ENCODE results near the gene EDEM3. TPM values are rescaled to one million over a fixed set of nuclear protein-coding genes. Genes with fewer than 3 reads are reported as not detected.
"Not testable (repeated sequence)": the region's sequence is repeated elsewhere in the genome, so short reads cannot be mapped to it uniquely, and the experiment has no call there.

Gene EDEM3
- total RNA-seq, 4 donors from 2014 or later = 26.4 to 43.8 (median 35.8) TPM

- TF ChIP-seq, protein P1, sequence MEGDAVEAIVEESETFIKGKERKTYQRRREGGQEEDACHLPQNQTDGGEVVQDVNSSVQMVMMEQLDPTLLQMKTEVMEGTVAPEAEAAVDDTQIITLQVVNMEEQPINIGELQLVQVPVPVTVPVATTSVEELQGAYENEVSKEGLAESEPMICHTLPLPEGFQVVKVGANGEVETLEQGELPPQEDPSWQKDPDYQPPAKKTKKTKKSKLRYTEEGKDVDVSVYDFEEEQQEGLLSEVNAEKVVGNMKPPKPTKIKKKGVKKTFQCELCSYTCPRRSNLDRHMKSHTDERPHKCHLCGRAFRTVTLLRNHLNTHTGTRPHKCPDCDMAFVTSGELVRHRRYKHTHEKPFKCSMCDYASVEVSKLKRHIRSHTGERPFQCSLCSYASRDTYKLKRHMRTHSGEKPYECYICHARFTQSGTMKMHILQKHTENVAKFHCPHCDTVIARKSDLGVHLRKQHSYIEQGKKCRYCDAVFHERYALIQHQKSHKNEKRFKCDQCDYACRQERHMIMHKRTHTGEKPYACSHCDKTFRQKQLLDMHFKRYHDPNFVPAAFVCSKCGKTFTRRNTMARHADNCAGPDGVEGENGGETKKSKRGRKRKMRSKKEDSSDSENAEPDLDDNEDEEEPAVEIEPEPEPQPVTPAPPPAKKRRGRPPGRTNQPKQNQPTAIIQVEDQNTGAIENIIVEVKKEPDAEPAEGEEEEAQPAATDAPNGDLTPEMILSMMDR (IDR thresholded peaks at IDR 0.05) = no peak
- no peak for TF ChIP-seq POLR2A (IDR thresholded peaks at IDR 0.05)
- Histone ChIP-seq H3K9me3 (peaks cover 0 to 3% (median 0%) of the 10 kb centered on the region in 4 donors), H3K4me3 (no peak overlapping the region), H3K27me3 (no peaks in the 10 kb centered on the region), H3K27ac (no peak overlapping the region), H3K4me1 (no peaks in the 10 kb centered on the region), H3K36me3 (no peaks in the 10 kb centered on the region)
- no peak for DNase-seq
Measured at GRCh38 chr1:184682956-184683355, 71.7 kb downstream of the EDEM3 start.

- not testable (repeated sequence) for H3K9me3 ChIP-seq, H3K4me1 ChIP-seq, H3K27ac ChIP-seq, H3K4me3 ChIP-seq, H3K36me3 ChIP-seq, H3K27me3 ChIP-seq, DNase-seq
Measured at GRCh38 chr1:184680611-184681225, 73.9 kb downstream of the EDEM3 start.

DNA sequence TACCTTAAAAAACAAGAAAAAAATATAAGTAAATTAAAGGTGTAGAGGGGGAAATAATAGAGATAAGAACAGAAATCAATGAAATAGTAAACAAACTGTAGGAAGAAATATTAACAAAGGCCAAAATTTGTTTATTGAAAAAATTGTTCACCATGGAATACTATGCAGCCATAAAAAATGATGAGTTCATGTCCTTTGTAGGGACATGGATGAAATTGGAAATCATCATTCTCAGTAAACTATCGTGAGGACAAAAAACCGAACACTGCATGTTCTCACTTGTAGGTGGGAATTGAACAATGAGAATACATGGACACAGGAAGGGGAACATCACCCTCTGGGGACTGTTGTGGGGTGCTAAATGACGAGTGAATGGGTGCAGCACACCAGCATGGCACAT, 75.2 kb downstream of the EDEM3 start:
- H3K36me3 ChIP-seq, H3K4me1 ChIP-seq, H3K27me3 ChIP-seq, H3K4me3 ChIP-seq, DNase-seq, H3K9me3 ChIP-seq, H3K27ac ChIP-seq: not testable (repeated sequence)

DNA sequence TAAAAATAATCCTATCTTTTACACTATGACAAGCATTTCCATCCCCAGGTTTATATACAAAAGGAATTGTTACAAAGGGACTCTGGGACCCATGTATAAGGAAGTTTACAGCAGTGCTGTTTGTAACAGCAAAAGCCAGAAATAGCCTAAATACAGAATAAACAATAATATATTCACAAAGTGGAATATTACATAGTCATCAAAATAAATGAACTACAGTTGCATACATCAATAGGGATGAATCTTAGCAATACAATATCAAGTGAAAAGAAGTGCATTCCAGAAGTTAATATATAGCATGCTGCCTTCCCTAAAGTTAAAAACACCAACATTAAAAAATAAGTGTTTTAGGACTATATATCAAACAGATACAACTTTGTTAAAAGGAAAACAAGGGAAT, 77.3 kb downstream of the EDEM3 start:
- TF ChIP-seq, protein P1 (IDR thresholded peaks at IDR 0.05) = no peak
- no peak for TF ChIP-seq POLR2A (IDR thresholded peaks at IDR 0.05)
- no peaks in the 10 kb centered on the region for H3K4me1 ChIP-seq
- no peaks in the 10 kb centered on the region for H3K27me3 ChIP-seq
- no peak overlapping the region for H3K4me3 ChIP-seq
- peaks cover 0 to 3% (median 0%) of the 10 kb centered on the region in 4 donors for H3K9me3 ChIP-seq
- no peak overlapping the region for H3K27ac ChIP-seq
- no peaks in the 10 kb centered on the region for H3K36me3 ChIP-seq
- no peak for DNase-seq

GRCh38 chr1:184673305-184673704, 81.4 kb downstream of the EDEM3 start:
- Histone ChIP-seq H3K36me3 (no peaks in the 10 kb centered on the region), H3K4me3 (no peak overlapping the region), H3K9me3 (no peaks in the 10 kb centered on the region), H3K4me1 (no peaks in the 10 kb centered on the region), H3K27ac (no peak overlapping the region), H3K27me3 (no peaks in the 10 kb centered on the region)
- no peak for DNase-seq
- no peak for TF ChIP-seq POLR2A (IDR thresholded peaks at IDR 0.05)
- TF ChIP-seq, protein P1 (IDR thresholded peaks at IDR 0.05) = no peak

GRCh38 chr1:184672013-184672726, 82.5 kb downstream of the EDEM3 start:
- H3K27ac ChIP-seq = no peak overlapping the region
- DNase-seq = no peak
- no peaks in the 10 kb centered on the region for H3K36me3 ChIP-seq
- H3K4me1 ChIP-seq = no peaks in the 10 kb centered on the region
- H3K9me3 ChIP-seq = no peaks in the 10 kb centered on the region
- H3K4me3 ChIP-seq = no peak overlapping the region
- no peaks in the 10 kb centered on the region for H3K27me3 ChIP-seq
- TF ChIP-seq, protein P1 (IDR thresholded peaks at IDR 0.05) = no peak
- no peak for TF ChIP-seq POLR2A (IDR thresholded peaks at IDR 0.05)
